HG03571 (cell line): ENCODE results near the gene HOMER3.

Source experiments
- ATAC-seq: cut with Tn5 transposase; IDR thresholded peaks from one replicate; pipeline ENCODE4 v1.9.1; 2021; ENCODE audit not compliant: unreplicated experiment

HOMER3 gene

DNA sequence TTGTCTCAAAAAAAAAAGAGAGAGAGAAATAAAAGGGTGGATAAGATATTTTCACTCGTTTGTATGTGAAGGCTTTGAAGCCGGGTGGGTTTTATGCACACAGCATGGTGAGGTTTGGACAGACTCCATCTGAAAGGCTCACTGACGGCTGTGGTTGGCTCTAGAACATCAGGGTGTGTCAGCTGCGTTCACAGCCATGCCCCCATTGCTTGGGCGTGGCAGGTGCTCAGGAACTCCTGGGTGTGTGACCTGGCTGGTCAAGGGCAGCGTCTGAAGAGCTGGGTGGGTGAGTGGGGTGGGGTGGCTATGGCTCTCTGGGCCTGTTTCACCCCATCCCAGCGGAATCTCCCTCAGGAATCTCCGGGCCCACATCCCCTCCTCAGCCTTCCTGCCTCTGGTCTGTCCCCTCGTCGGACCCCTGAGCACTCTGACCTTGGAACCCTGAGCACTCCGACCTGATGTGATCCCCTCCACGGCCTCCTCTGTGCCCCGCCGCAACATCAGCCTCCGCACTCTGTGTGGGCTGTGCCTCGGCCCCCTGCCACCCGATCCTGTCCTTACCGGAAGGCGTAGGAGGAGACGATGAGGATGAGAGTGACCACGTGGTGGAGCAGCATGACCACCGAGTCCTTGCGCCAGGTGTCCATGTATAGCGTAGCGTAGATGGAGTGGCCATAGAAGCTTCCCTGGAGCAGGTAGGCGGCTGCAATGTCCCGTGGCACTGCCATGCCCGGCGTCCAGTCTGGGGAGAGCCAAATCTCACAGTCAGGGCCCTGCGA lies 57.3 kb downstream of the HOMER3 start:
- ATAC-seq, result no peak

DNA sequence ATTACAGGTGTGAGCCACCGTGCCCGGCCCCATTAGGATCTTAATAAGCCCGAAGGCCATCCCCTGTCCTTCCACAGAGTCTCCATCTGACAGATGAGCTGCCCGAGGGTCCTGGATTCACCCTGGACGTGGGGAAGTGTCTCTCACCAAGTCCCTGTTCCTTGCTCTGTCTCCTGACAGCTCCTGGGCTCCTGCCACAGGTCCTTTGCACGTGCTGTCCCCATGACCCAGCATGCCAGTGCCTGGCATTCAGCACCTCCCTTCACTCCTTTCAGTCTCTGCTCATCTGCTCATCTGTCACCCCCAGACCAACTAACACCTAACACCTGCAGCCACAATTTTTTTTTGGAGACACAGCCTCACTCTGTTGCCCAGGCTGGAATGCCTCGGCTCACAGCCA lies 59.5 kb downstream of the HOMER3 start:
- no peak for ATAC-seq

DNA sequence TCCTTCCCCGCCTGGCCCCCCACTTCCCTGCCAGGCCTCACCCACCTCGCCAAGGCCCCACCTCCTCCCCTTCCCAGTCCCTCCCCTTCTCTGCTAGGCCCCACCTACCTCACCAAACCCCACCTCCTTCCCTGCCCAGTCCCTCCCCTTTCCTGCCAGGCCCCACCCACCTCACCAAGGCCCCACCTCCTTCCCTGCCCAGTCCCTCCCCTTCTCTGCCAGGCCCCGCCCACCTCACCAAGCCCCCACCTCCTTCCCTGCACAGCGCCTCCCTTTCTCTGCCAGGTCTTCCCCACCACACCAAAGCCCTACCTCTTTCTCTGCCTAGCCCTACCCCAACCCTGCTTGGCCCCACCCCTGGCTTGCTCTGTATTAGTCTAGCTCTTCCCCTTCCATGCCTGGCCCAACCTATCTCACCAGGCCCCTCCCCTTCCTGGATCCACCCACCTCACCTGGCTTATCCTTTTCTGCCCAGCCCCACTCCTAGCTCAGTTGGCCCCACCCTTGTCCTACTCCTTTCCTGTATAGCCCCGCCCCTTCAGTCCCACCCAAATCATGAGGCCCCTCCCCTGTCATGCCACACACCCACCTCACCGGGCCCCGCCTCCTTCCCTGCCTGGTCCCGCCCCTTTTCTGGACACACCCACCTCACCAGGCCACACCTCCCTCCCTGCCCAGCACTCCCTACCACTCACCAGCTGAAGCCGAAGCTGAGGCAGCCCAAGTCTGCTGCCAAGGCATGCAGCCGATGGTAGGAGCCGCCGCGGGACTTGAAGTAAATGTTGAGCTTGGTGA lies 61.2 kb downstream of the HOMER3 start:
- no peak for ATAC-seq
